HepG2 (cell line): ENCODE results near the gene RANBP17.

Source experiments
- BRCA1 ChIP-seq: sonication (generic); formaldehyde crosslinking; IDR thresholded peaks from 2 replicates; pipeline ENCODE4 v1.4.0; 2020; ENCODE audit warnings: missing genetic modification reagents
- CENPT ChIP-seq: sonication (generic); formaldehyde crosslinking; IDR thresholded peaks from 2 replicates; pipeline ENCODE4 v1.8.0; 2022; ENCODE audit warnings: low read depth, mild to moderate bottlenecking, moderate library complexity, missing genetic modification reagents
- EP300 ChIP-seq, 3 experiments: sonication (generic) in 1 of 3; formaldehyde crosslinking in 1 of 3; IDR thresholded peaks; 2 replicates each; pipeline versions ENCODE4 v1.5.1 to v1.6.1; 2011 to 2020; ENCODE audit warnings: low read depth in 2 of 3, low read length in 2 of 3, borderline replicate concordance in 1 of 3, improper control_type of control experiment in 1 of 3, mild to moderate bottlenecking in 1 of 3, missing genetic modification reagents in 1 of 3, moderate library complexity in 1 of 3
- EZH2 ChIP-seq: conservative IDR thresholded peaks from 2 replicates; pipeline ENCODE4 v1.6.1; 2012; ENCODE audit warnings: mild to moderate bottlenecking, low read depth, low read length, moderate library complexity
- PHF21A ChIP-seq: sonication (generic); formaldehyde crosslinking; IDR thresholded peaks from 2 replicates; pipeline ENCODE4 v1.5.0; 2020; ENCODE audit warnings: mild to moderate bottlenecking, missing genetic modification reagents
- SUZ12 ChIP-seq: fragments of 150-350 bp; IDR thresholded peaks from 2 replicates; pipeline ENCODE4 v1.6.1; 2014; ENCODE audit warnings: low read depth, low read length
- ZBTB7A ChIP-seq: sonication (generic); formaldehyde crosslinking; IDR thresholded peaks from 2 replicates; pipeline ENCODE4 v1.8.0; 2022; ENCODE audit warnings: mild to moderate bottlenecking, missing genetic modification reagents
- ZNF251 ChIP-seq: sonication (generic); formaldehyde crosslinking; IDR thresholded peaks from 2 replicates; pipeline ENCODE4 v1.9.0; 2021; ENCODE audit warnings: mild to moderate bottlenecking, missing genetic modification reagents
- ZNF501 ChIP-seq: sonication (generic); formaldehyde crosslinking; IDR thresholded peaks from 2 replicates; pipeline ENCODE4 v1.5.1; 2020; ENCODE audit warnings: mild to moderate bottlenecking, moderate library complexity, missing genetic modification reagents
- ZSCAN20 ChIP-seq: sonication (generic); formaldehyde crosslinking; IDR thresholded peaks from 2 replicates; pipeline ENCODE4 v1.4.0; 2020; ENCODE audit warnings: missing genetic modification reagents, mild to moderate bottlenecking, borderline replicate concordance
- TF ChIP-seq, protein P1 (sequence below): sonication (generic); formaldehyde crosslinking; IDR thresholded peaks from 2 replicates; pipeline ENCODE4 v1.5.0; 2020; ENCODE audit warnings: mild to moderate bottlenecking, missing genetic modification reagents, moderate library complexity
- TF ChIP-seq, protein P2 (sequence below): sonication (generic); formaldehyde crosslinking; IDR thresholded peaks from 2 replicates; pipeline ENCODE4 v1.4.0; 2020; ENCODE audit warnings: missing genetic modification reagents
- TF ChIP-seq, protein P3 (sequence below): sonication (generic); formaldehyde crosslinking; IDR thresholded peaks from 2 replicates; pipeline ENCODE4 v1.4.0; 2020; ENCODE audit warnings: missing genetic modification reagents
- TF ChIP-seq, protein P4 (sequence below): IDR thresholded peaks from 2 replicates; pipeline ENCODE4 v1.6.1; 2016; ENCODE audit warnings: missing compliant biosample characterization, missing genetic modification reagents, borderline replicate concordance

DNA sequence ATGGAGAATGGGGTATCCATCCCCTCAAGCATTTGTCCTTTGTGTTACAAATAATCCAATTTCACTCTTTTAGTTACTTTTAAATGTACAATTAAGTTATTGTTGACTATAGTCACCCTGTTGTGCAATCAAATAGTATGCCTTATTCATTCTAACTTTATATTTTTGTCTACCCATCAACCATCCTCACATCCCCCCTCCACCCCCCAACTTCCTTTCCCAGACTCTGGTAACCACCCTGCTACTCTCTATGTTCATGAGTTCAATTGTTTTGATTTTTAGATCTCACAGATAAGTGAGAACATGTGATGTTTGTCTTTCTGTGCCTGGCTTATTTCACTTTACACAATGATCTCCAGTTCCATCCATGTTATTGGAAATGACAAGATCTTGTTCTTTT, 15.4 kb upstream of the RANBP17 start:
- TF ChIP-seq ZNF501 (CRISPR knock-in tag): no peak
- no peak for TF ChIP-seq ZNF251 (CRISPR knock-in tag)
- no peak for TF ChIP-seq BRCA1 (CRISPR knock-in tag)
- TF ChIP-seq SUZ12: no peak
- TF ChIP-seq, protein P1, sequence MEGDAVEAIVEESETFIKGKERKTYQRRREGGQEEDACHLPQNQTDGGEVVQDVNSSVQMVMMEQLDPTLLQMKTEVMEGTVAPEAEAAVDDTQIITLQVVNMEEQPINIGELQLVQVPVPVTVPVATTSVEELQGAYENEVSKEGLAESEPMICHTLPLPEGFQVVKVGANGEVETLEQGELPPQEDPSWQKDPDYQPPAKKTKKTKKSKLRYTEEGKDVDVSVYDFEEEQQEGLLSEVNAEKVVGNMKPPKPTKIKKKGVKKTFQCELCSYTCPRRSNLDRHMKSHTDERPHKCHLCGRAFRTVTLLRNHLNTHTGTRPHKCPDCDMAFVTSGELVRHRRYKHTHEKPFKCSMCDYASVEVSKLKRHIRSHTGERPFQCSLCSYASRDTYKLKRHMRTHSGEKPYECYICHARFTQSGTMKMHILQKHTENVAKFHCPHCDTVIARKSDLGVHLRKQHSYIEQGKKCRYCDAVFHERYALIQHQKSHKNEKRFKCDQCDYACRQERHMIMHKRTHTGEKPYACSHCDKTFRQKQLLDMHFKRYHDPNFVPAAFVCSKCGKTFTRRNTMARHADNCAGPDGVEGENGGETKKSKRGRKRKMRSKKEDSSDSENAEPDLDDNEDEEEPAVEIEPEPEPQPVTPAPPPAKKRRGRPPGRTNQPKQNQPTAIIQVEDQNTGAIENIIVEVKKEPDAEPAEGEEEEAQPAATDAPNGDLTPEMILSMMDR (CRISPR knock-in tag): no peak
- TF ChIP-seq ZBTB7A: no peak
- TF ChIP-seq EP300 (IDR thresholded peaks at IDR 0.05; ENCODE audit: low read depth in 2 of 2, low read length in 2 of 2): no peak
- no peak for TF ChIP-seq EP300 (CRISPR knock-in tag; IDR thresholded peaks at IDR 0.05; ENCODE audit: borderline replicate concordance)
- TF ChIP-seq, protein P2, sequence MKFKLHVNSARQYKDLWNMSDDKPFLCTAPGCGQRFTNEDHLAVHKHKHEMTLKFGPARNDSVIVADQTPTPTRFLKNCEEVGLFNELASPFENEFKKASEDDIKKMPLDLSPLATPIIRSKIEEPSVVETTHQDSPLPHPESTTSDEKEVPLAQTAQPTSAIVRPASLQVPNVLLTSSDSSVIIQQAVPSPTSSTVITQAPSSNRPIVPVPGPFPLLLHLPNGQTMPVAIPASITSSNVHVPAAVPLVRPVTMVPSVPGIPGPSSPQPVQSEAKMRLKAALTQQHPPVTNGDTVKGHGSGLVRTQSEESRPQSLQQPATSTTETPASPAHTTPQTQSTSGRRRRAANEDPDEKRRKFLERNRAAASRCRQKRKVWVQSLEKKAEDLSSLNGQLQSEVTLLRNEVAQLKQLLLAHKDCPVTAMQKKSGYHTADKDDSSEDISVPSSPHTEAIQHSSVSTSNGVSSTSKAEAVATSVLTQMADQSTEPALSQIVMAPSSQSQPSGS (CRISPR knock-in tag): no peak
- TF ChIP-seq, protein P3, sequence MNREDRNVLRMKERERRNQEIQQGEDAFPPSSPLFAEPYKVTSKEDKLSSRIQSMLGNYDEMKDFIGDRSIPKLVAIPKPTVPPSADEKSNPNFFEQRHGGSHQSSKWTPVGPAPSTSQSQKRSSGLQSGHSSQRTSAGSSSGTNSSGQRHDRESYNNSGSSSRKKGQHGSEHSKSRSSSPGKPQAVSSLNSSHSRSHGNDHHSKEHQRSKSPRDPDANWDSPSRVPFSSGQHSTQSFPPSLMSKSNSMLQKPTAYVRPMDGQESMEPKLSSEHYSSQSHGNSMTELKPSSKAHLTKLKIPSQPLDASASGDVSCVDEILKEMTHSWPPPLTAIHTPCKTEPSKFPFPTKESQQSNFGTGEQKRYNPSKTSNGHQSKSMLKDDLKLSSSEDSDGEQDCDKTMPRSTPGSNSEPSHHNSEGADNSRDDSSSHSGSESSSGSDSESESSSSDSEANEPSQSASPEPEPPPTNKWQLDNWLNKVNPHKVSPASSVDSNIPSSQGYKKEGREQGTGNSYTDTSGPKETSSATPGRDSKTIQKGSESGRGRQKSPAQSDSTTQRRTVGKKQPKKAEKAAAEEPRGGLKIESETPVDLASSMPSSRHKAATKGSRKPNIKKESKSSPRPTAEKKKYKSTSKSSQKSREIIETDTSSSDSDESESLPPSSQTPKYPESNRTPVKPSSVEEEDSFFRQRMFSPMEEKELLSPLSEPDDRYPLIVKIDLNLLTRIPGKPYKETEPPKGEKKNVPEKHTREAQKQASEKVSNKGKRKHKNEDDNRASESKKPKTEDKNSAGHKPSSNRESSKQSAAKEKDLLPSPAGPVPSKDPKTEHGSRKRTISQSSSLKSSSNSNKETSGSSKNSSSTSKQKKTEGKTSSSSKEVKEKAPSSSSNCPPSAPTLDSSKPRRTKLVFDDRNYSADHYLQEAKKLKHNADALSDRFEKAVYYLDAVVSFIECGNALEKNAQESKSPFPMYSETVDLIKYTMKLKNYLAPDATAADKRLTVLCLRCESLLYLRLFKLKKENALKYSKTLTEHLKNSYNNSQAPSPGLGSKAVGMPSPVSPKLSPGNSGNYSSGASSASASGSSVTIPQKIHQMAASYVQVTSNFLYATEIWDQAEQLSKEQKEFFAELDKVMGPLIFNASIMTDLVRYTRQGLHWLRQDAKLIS (CRISPR knock-in tag): no peak
- TF ChIP-seq ZSCAN20 (CRISPR knock-in tag): no peak
- TF ChIP-seq, protein P4, sequence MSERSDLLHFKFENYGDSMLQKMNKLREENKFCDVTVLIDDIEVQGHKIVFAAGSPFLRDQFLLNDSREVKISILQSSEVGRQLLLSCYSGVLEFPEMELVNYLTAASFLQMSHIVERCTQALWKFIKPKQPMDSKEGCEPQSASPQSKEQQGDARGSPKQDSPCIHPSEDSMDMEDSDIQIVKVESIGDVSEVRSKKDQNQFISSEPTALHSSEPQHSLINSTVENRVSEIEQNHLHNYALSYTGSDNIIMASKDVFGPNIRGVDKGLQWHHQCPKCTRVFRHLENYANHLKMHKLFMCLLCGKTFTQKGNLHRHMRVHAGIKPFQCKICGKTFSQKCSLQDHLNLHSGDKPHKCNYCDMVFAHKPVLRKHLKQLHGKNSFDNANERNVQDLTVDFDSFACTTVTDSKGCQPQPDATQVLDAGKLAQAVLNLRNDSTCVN: no peak
- TF ChIP-seq PHF21A: no peak
- no peak for TF ChIP-seq EZH2
- TF ChIP-seq CENPT (CRISPR knock-in tag): no peak
